CD4-positive, CD25-positive, alpha-beta regulatory T cell (primary cell): Measurements from ENCODE around the gene FBXW7. TPM values are rescaled to one million over a fixed set of nuclear protein-coding genes. Genes with fewer than 3 reads are reported as not detected.

Source experiments
- ATAC-seq, 2 donors: fragments of 150-1000 bp; cut with Tn5 transposase; one replicate each; pipeline ENCODE4 v1.10.0; 2021; ENCODE audit warnings: low read depth in 2 of 2, moderate number of reproducible peaks in 2 of 2, moderate library complexity in 1 of 2
- DNase-seq, 3 donors: peaks; one replicate each; pipeline versions ENCODE4 v3.0.0 to v3.0.0-alpha.2; 2012 to 2022; ENCODE audit warnings: mixed read lengths in 1 of 3
- H3K27ac ChIP-seq: one replicate; pipeline ENCODE4 v1.7.0; 2013; ENCODE audit warnings: mild to moderate bottlenecking, low read length; ENCODE audit not compliant: insufficient read depth, poor library complexity, severe bottlenecking
- H3K27me3 ChIP-seq: one replicate; pipeline ENCODE4 v1.7.0; 2013; ENCODE audit warnings: low read length; ENCODE audit not compliant: control insufficient read depth, insufficient read depth
- H3K36me3 ChIP-seq: one replicate; pipeline ENCODE4 v1.7.0; 2013; ENCODE audit warnings: mild to moderate bottlenecking, low read length, moderate library complexity; ENCODE audit not compliant: control insufficient read depth, insufficient read depth
- H3K4me1 ChIP-seq: 2 replicates; pipeline ENCODE4 v1.7.0; 2013; ENCODE audit warnings: mild to moderate bottlenecking, low read length; ENCODE audit not compliant: insufficient read depth, control insufficient read depth, poor library complexity, severe bottlenecking
- H3K4me3 ChIP-seq: one replicate; pipeline ENCODE4 v1.7.0; 2013; ENCODE audit warnings: low read depth, mild to moderate bottlenecking, low read length, moderate library complexity
- H3K9me3 ChIP-seq, 2 experiments: 1 replicate in 1 of 2; 2 replicates in 1 of 2; pipeline ENCODE4 v1.7.0; 2013; ENCODE audit warnings: low read length in 2 of 2, mild to moderate bottlenecking in 1 of 2, moderate library complexity in 1 of 2; ENCODE audit not compliant: control insufficient read depth in 2 of 2
- H3K27ac Mint-ChIP-seq, 3 donors: one replicate each; pipeline ENCODE4 v1.8.0; 2020 to 2022; ENCODE audit warnings: mild to moderate bottlenecking in 3 of 3, mixed read lengths in 3 of 3, moderate library complexity in 2 of 3
- H3K27me3 Mint-ChIP-seq: one replicate; pipeline ENCODE4 v1.8.0; 2022; ENCODE audit warnings: mild to moderate bottlenecking, mixed read lengths
- H3K36me3 Mint-ChIP-seq: one replicate; pipeline ENCODE4 v1.8.0; 2020; ENCODE audit warnings: mixed read lengths
- H3K4me1 Mint-ChIP-seq, 4 donors: one replicate each; pipeline ENCODE4 v1.8.0; 2020 to 2022; ENCODE audit warnings: mixed read lengths in 4 of 4, mild to moderate bottlenecking in 1 of 4
- H3K4me3 Mint-ChIP-seq, 4 donors: one replicate each; pipeline ENCODE4 v1.8.0; 2020 to 2022; ENCODE audit warnings: mild to moderate bottlenecking in 4 of 4, mixed read lengths in 4 of 4, moderate library complexity in 3 of 4
- H3K9me3 Mint-ChIP-seq, 7 donors: one replicate each; pipeline ENCODE4 v1.8.0; 2020 to 2022; ENCODE audit warnings: mixed read lengths in 7 of 7, mild to moderate bottlenecking in 3 of 7, moderate library complexity in 2 of 7
- polyA plus RNA-seq, 4 donors: library from polyadenylated mRNA; unstranded; fragments of 300-500 nt; fragmentation: Illumina TruSeq; gene quantifications; one replicate each; pipeline ENCODE4 v1.2.3, GENCODE V29; 2021
- total RNA-seq: library from RNA; stranded (reverse); gene quantifications from one replicate; pipeline ENCODE4 v1.2.3, GENCODE V29; 2022

The FBXW7 gene
- total and polyA plus RNA-seq, 5 donors from 2014 or later: 43.8 to 146 (median 49.1) TPM

DNA sequence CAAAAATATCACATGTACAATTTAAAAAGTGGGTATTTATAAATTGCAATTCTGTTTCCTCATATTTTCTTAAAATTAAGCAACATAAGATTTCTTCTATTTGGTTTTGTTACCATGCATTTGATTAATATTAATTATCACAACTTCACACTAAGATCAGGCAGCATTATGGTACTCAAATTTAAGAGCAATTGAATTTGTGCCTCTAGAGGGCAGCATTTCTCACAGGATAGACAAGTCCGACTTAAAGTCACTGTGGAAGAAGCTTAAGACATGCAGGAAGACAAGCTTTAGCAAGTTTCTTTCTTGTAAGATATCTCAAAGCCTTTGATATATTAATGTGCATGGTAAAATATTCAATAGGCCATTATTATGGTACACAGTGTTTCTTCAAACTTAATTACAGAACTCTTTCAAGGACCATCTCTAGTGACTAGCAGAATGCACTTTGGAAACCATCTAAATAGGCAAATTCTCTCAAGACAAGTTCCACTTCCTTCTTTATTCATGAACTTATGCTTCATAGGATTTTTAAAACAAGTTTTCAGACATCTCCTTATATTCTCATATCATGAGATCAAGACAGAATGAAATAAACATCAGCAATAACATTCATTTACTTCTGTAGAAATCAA, 35.0 kb downstream of the FBXW7 start:
- peaks cover 9% of the 10 kb centered on the region for H3K4me1 ChIP-seq
- no peak overlapping the region for H3K27ac ChIP-seq
- Mint-ChIP-seq H3K4me3 (no peak overlapping the region), H3K36me3 (no peaks in the 10 kb centered on the region), H3K27me3 (no peaks in the 10 kb centered on the region), H3K27ac (peak overlapping the region in 1 of 3 donors; percentile 56), H3K4me1 (peaks cover 35 to 51% (median 36%) of the 10 kb centered on the region in 4 donors), H3K9me3 (no peaks in the 10 kb centered on the region)
- no peaks in the 10 kb centered on the region for H3K27me3 ChIP-seq
- no peaks in the 10 kb centered on the region for H3K9me3 ChIP-seq
- peak; percentile 51 to 94 (median 83) for DNase-seq
- ATAC-seq: peak; percentile 83 to 89
- H3K36me3 ChIP-seq: no peaks in the 10 kb centered on the region
- no peak overlapping the region for H3K4me3 ChIP-seq

- Mint-ChIP-seq H3K9me3 (no peaks in the 10 kb centered on the region), H3K4me3 (no peak overlapping the region), H3K27me3 (no peaks in the 10 kb centered on the region), H3K36me3 (no peaks in the 10 kb centered on the region), H3K4me1 (peaks cover 33 to 52% (median 39%) of the 10 kb centered on the region in 4 donors), H3K27ac (peak overlapping the region in 1 of 3 donors; percentile 45)
- DNase-seq: no peak
- H3K36me3 ChIP-seq: no peaks in the 10 kb centered on the region
- ATAC-seq: no peak
- peaks cover 9% of the 10 kb centered on the region for H3K4me1 ChIP-seq
- no peak overlapping the region for H3K4me3 ChIP-seq
- H3K27me3 ChIP-seq: no peaks in the 10 kb centered on the region
- no peak overlapping the region for H3K27ac ChIP-seq
- no peaks in the 10 kb centered on the region for H3K9me3 ChIP-seq
Observed at GRCh38 chr4:152500275-152500674, 35.6 kb downstream of the FBXW7 start.

GRCh38 chr4:152499344-152499743, 36.5 kb downstream of the FBXW7 start:
- DNase-seq: no peak
- Histone ChIP-seq H3K27me3 (no peaks in the 10 kb centered on the region), H3K9me3 (no peaks in the 10 kb centered on the region), H3K4me1 (peaks cover 9% of the 10 kb centered on the region), H3K27ac (no peak overlapping the region), H3K36me3 (no peaks in the 10 kb centered on the region), H3K4me3 (no peak overlapping the region)
- Mint-ChIP-seq H3K36me3 (no peaks in the 10 kb centered on the region), H3K4me3 (no peak overlapping the region), H3K4me1 (peaks cover 32 to 53% (median 40%) of the 10 kb centered on the region in 4 donors), H3K9me3 (no peaks in the 10 kb centered on the region), H3K27me3 (no peaks in the 10 kb centered on the region), H3K27ac (peak overlapping the region in 2 of 3 donors; percentile 31 to 48)
- no peak for ATAC-seq

DNA sequence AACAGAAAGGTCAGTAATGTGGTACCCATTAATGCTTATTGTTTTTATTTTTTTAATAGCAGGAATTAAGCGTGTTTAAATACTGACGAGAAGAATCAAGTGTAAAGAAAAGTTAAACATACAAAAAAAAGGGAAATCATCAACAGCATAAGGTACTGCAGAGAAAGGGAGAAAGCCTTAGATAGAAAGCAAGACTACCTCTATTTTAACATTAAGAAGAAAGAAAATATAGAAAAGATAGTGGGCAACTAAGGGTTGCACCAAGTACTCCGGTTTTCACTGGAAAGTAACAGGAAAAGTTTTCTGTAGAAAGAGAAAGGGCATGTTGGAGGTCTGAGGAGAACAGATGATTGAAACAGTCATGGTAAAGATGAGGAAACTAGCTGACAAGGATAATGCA, 41.9 kb downstream of the FBXW7 start:
- Histone ChIP-seq H3K27ac (no peak overlapping the region), H3K4me1 (peaks cover 11% of the 10 kb centered on the region), H3K27me3 (no peaks in the 10 kb centered on the region), H3K36me3 (no peaks in the 10 kb centered on the region), H3K9me3 (no peaks in the 10 kb centered on the region), H3K4me3 (no peak overlapping the region)
- Mint-ChIP-seq H3K36me3 (peaks cover 5% of the 10 kb centered on the region), H3K9me3 (no peaks in the 10 kb centered on the region), H3K27ac (no peak overlapping the region), H3K4me3 (peak overlapping the region in 1 of 4 donors; percentile 2), H3K4me1 (peaks cover 44 to 70% (median 55%) of the 10 kb centered on the region in 4 donors), H3K27me3 (no peaks in the 10 kb centered on the region)
- ATAC-seq: no peak
- DNase-seq: no peak

GRCh38 chr4:152488246-152488645, 47.6 kb downstream of the FBXW7 start:
- H3K9me3 Mint-ChIP-seq: no peaks in the 10 kb centered on the region
- H3K36me3 Mint-ChIP-seq: peaks cover 5% of the 10 kb centered on the region
- no peak overlapping the region for H3K4me3 Mint-ChIP-seq
- Histone ChIP-seq H3K4me3 (no peak overlapping the region), H3K27ac (no peak overlapping the region), H3K4me1 (peaks cover 23% of the 10 kb centered on the region), H3K9me3 (no peaks in the 10 kb centered on the region), H3K27me3 (no peaks in the 10 kb centered on the region), H3K36me3 (no peaks in the 10 kb centered on the region)
- H3K27me3 Mint-ChIP-seq: no peaks in the 10 kb centered on the region
- H3K4me1 Mint-ChIP-seq: peaks cover 45 to 67% (median 61%) of the 10 kb centered on the region in 4 donors
- no peak for DNase-seq
- no peak for ATAC-seq
- H3K27ac Mint-ChIP-seq: no peak overlapping the region

DNA sequence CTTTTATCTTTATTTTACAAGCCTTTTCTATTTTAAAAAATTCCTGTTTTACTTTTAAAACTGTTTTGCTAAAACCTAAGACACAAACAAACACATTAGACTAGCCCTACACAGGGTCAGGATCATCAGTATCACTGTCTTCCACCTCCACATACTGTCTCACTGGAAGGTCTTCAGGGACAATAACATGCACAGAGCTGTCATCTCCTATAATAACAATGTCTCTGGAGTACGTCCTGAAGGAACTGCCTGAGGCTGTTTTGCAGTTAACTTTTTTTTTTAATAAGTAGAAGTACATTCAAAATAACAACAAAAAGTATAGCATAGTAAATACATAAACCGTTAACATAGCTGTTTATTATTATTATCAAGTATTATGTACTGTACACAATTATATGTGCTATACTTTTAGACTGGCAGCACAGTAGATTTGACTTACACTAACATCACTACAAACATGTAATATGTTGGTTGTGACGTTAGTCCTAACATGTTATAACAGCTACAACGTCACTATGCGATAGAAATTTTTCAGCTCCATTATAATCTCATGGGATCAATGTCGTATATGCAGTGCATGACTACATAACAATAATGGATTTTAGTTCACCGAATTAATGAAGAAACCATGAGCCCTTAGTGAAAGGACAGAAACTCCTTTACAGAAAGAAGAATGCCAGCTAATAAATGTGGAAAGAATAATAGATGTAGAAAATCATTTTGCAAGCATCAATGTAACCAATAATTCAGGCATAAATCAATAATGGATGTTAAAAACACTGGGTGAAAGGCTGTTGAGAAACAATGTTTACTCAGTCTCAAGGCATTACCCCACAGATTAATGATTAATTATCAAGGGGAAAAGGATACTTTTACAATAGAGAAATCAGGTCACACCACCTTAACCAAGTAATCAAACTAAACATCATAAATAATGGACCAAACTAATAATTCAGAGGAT, 49.2 kb downstream of the FBXW7 start:
- peak overlapping the region; percentile 68 for H3K27ac ChIP-seq
- peaks cover 45 to 63% (median 56%) of the 10 kb centered on the region in 4 donors for H3K4me1 Mint-ChIP-seq
- H3K4me1 ChIP-seq: peaks cover 23% of the 10 kb centered on the region
- peak overlapping the region; percentile 54 for H3K4me3 ChIP-seq
- H3K36me3 ChIP-seq: peaks cover 4% of the 10 kb centered on the region
- no peaks in the 10 kb centered on the region for H3K27me3 ChIP-seq
- H3K27ac Mint-ChIP-seq: peak overlapping the region in 1 of 3 donors; percentile 18
- no peak for DNase-seq
- no peaks in the 10 kb centered on the region for H3K9me3 ChIP-seq
- no peak overlapping the region for H3K4me3 Mint-ChIP-seq
- no peak for ATAC-seq
- H3K27me3 Mint-ChIP-seq: no peaks in the 10 kb centered on the region
- no peaks in the 10 kb centered on the region for H3K9me3 Mint-ChIP-seq
- H3K36me3 Mint-ChIP-seq: peaks cover 3% of the 10 kb centered on the region

GRCh38 chr4:152485726-152486276, 50.1 kb downstream of the FBXW7 start:
- Histone ChIP-seq H3K9me3 (no peaks in the 10 kb centered on the region), H3K27me3 (no peaks in the 10 kb centered on the region), H3K4me3 (peak overlapping the region; percentile 54), H3K36me3 (peaks cover 4% of the 10 kb centered on the region), H3K27ac (peak overlapping the region; percentile 68), H3K4me1 (peaks cover 17% of the 10 kb centered on the region)
- H3K36me3 Mint-ChIP-seq: peaks cover 7% of the 10 kb centered on the region
- peak overlapping the region in 3 of 4 donors; percentile 3 to 39 (median 3) for H3K4me3 Mint-ChIP-seq
- no peaks in the 10 kb centered on the region for H3K27me3 Mint-ChIP-seq
- peak overlapping the region in 1 of 3 donors; percentile 22 for H3K27ac Mint-ChIP-seq
- peaks cover 38 to 58% (median 51%) of the 10 kb centered on the region in 4 donors for H3K4me1 Mint-ChIP-seq
- ATAC-seq: peak; percentile 98 to 99
- peak; percentile 11 to 88 (median 62) for DNase-seq
- H3K9me3 Mint-ChIP-seq: peaks cover 0 to 1% (median 0%) of the 10 kb centered on the region in 7 donors
